HG03108 (cell line): ENCODE results near the gene KRTAP5-4.
"Not testable (repeated sequence)": the region's sequence is repeated elsewhere in the genome, so short reads cannot be mapped to it uniquely, and the experiment has no call there.

ENCODE experiments used
- ATAC-seq: cut with Tn5 transposase; IDR thresholded peaks from one replicate; pipeline ENCODE4 v1.9.1; 2021; ENCODE audit warnings: moderate library complexity; ENCODE audit not compliant: unreplicated experiment

The KRTAP5-4 gene, protein sequence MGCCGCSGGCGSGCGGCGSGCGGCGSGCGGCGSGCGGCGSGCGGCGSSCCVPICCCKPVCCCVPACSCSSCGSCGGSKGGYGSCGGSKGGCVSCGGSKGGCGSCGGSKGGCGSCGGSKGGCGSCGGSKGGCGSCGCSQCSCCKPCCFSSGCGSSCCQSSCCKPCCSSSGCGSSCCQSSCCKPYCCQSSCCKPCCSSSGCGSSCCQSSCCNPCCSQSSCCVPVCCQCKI

DNA sequence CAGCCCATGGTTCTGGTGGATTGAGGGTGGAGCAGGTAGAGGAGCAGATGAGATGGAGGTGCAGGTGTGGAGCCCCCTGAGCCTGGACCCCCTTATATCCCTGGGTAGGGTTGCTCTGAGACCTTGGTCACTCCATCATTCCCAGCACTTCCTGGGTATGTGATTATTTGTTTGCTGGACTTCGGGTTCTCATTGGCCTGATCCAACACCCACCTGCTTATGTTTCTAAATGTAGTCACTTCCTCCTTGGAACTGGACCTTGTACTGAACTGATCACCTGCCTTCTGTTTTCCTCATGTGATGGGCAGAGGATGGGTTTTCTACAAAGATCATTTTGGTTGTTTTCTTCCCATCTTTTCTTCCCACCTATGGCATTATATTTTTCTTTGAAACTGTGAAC, at the start of gene KRTAP5-4:
KRTAP5-4 (minus strand) TSS at position 53 of the 400 bp plus-strand sequence; CDS start at position 8, 45 bp downstream.
- no peak for ATAC-seq

DNA sequence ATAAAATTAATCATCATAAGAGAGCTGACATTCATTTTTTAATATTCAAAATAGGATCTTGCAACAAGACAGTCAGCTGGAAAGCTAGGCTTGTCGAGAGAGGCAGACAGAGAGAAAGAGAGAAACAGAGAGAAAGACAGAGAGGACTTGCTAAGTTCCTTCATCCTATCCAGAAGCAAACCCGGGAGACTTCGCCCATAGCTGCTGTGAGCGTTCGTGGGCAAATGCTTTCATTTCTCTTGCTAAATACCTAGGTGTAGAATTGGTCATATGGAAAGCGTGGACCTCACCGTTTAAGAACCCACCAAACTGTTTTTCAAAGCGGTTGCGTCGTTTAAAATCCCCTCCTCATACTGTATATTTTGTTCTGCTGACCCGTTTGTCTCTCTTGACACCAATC, 49.7 kb upstream of the KRTAP5-4 start:
- no peak for ATAC-seq

DNA sequence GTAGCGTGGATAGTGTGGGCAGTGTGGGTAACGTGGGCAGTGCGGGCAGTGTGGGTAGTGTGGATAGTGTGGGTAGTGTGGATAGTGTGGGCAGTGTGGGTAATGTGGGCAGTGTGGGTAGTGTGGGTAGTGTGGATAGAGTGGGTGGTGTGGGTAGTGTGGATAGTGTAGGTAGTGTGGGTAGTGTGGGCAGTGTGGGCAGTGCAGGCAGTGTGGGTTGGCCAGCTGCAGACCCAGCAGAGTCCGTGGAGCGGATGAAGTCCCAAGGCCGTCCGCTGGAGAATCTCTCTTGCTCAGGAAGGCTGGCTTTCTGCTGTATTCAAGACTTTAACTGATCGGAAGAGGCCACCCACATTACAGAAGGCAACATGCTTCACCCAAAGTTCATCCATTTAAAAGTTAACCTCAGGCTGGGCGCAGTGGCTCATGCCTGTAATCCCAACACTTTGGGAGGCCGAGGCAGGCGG, 49.0 kb upstream of the KRTAP5-4 start:
- no peak for ATAC-seq

DNA sequence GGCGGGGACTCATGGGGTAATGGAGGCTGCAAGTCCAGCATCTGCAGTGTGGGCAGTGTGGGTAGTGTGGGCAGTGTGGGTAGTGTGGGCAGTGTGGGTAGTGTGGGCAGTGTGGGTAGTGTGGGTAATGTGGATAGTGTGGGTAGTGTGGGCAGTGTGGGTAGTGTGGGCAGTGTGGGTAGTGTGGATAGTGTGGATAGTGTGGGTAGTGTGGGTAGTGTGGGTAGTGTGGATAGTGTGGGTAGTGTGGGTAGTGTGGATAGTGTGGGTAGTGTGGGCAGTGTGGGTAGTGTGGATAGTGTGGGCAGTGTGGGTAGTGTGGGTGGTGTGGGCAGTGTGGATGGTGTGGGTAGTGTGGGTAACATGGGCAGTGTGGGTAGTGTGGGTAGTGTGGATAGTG, 48.5 kb upstream of the KRTAP5-4 start:
- ATAC-seq = not testable (repeated sequence)

DNA sequence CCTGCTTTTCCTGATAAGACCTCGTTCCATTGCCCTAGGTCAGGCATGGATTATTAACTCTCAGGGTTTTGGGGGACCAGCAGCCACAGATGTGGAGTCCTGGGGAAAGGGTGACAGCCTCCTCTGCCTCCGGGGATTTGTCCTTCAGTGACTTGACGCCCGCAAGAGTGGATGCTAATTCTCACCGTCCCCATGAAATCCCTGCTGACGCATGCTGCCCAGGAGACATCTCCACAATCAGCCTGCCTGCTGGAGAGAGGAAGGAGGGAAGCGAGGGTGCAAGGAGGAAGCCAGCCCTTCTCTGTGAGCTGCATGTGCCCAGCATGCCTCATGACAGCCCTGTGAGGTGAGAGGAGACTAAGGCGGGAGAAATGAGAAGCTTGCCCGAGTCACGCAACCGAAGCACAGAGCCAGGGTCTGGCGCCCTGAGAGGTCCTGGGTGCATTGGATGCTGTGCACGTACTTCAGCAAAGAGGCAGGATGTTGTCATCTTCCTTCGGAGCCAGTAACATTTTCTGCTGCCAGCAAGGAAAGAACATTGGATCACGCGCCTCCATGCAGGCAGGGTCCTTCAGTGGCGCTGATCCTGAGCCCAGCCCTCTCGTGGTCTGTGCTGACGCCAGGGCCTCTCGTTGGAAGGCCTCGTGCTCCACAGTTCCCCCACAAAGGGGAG, 47.7 kb upstream of the KRTAP5-4 start:
- no peak for ATAC-seq

DNA sequence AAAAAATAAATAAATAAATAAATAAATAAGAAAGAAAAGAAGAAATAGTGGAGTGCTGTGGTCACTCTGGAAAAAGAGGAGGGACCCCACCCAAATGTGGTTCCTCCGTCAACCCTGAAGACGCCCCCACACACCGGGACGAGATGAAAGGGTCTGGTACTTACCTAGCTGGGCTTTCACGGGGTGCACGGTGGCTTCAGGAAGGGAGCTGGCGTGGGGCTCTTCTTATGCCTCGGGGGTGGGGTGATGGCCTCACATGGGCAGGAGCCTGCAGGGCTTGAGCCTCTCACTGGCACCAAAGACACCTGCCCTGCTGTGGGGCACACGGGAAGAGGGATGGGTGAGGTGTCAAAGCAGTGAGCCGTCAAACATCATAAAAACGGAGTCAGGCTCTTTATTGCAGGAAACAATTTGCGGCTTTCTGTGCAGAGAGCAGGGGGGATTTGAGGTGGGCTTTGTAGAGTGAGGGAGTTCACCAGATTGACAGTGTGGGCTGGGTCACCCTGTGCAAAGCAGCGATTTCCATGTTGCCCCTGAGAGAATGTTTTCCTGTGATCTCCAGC, 47.1 kb upstream of the KRTAP5-4 start:
- ATAC-seq = no peak

DNA sequence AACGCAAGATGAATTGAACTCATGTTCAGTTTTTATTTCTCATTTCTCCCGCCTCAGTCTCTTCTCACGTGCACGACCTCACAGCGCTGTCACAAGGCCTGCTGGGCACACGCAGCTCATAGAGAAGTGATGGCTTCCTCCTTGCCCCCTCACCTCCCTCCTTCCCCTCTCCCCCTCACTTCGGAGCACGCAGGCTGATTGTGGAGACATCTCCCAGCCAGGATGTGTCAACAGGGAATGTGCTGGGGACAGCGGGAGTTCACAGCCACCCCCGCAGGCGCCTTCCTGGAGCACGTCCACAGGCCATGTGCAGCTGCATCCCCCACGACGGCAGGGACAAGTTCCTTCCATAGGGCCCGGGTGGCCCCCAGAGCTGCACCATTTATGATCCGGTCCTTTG, 46.0 kb upstream of the KRTAP5-4 start:
- ATAC-seq = no peak

DNA sequence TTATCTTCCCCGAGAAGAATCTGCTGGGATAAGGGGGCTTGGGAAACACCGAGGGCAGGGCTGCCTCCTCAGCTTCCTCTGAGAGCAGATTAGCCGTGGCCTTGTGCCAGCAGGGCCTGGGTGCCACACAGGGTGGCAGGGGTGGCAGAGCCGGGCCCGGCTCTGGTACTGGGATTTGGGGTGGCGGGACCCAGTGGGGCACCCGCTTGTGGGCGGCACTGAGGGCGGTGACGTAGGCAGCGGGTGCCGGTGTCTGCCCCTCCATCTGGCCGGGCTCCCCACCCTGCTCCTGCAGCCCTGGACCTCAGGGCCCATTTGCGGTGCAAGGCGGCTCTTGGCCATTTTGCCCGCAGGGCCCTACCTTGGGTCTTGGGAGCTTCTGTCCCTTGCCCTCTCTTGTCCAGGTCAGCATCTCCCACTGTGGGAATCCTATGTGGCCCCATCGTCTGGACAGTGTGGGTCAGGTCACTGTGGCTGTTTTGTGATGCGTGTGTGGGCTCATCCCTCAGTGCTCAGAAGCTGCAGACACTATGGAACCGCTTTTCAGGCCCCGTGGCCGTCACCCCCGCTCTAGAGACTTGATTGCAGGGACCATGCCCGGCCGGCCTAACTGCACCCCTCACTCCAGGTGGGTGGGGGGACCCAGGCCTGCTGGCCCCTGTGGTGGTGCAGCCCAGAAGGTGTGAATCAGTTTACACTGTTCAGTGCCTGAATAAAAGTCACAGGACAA, 45.3 kb upstream of the KRTAP5-4 start:
- ATAC-seq = no peak

DNA sequence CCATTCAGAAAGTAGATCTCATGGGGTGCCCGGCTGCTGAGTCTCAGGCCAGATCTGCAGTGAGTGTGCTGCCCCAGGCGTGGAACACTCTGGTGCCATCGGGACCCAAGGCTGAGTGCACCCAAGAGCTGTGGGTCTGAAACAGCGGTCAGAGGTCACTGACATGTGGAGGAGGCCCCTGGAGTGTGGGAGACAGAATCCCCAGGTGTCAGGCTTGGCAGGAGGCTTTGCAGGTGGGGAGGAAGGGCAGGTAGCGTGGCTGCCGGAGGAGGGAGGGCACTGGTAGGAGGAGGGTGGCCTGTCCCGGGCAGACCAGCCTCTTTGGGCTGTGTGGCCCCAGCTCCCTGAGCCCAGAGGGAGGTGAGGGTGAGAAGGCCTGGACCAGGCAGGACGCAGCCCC, 43.4 kb upstream of the KRTAP5-4 start:
- ATAC-seq = no peak

DNA sequence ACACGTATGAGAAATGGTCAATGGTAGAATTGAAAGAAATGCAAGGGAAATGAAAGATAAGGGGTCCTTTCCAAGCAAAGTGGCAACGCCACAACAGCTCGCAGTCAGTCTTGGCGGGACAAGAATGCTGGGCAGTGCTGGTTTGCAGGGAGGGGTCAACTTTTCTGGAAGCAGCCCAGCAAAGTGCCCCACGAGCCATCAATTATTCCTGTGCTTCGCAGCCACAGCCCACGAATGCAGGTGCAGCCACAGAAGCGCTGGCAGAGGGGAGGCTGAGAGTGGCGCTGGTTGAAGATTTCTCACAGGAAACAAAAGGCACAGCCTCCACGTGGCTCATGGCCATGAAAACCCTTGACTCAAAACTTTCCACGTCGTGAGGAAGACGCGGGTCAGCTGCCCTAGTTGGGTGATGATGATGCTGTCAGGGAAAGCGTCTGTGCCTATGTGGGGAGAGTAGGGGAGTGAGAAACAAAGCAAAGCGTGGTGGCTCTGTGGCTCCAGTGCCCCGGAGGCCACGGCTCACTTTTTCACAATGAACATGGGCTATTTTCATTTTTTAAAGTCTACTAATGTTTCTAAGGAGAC, 40.9 kb upstream of the KRTAP5-4 start:
- not testable (repeated sequence) for ATAC-seq

DNA sequence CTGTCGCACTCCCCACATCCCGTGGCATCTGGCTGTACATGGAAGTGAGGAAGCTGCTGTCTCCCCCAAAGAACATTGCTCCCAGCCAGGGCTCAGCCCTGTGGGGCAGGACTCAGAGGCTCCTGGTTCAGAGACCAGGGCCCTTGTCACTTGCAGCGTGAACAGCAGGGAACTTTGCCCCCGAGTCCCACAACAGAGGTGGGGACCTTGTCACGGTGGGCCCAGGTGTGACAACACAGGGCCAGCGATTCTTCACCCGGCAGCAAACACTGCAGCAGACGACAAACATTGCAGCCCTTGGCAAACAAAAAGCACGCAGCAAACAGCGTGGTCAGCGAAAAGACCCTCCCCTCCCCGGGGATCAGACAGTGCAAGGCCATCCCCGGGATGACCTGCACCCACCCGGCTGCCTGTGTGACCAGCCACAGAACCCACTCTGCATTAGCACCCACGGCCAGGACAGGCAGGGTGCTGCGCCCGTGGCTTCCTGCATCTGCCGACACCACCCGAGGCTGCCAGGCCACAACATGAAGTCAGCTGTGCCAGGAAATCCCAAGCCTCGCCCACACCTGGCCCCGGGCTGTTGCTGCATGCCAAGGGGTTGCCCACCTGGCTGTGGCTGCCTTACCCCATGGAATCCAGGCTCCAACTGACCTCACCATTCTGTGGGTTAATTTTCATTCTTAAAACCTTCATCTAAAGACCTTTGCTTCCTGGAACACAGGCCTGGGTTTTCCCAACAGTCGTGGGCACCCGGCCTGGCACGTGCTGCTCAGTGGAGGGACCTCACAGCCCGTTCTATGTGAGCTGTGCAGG, 39.7 kb upstream of the KRTAP5-4 start:
- ATAC-seq = not testable (repeated sequence)

DNA sequence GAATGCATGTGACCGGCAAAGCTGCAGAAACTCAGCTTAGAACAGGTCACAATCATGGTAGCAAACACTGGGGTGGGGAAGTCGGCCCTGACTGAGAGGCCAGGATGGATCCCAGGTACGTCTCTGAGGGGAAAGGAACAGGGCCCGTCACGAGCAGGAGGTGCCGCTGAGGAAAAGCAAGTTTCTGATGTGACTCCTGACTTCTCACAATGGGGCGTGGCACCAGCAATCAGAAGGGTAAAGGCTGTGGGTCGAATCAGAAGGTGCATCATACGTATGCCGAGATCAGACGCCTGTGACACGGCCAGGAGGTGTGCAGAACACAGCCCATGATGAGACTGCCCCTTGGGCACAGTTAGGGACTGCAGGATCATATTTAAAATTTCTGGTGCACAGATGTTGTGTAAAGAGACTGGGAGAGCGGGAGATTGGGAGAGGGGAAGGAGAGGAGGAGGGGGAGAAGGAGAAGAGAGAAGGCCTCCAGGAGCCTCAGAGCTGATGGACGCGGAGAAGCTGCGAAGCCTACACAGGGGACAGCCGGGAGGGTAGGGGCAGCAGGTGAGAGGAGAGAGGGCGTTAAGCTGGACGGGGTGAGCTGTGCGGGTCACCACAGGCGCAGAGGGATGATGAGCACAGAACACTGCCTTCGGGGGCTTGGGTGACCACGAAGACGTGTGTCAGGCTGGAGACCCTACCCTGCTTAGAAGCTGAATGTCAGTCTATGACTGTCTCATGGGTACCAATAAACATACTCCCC, 38.4 kb upstream of the KRTAP5-4 start:
- no peak for ATAC-seq

DNA sequence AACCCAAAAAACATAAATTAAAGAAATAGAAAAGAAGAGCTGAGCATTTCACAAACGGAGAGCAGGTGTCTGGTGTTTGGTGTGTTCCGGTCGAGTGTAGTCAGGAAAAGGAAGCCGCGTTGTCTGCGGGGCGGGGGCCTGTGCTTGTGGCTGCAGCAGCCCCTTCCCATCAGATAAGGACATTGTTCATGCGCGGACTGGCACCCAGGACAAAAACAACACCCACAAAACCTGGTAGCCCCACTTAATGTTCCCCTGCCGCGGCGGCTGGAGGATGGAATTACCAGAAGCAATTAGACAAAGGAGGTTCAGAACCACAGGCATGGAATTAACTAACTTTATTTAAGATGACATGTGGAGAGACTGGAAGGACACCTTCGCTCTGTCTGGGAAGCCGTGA, 37.6 kb upstream of the KRTAP5-4 start:
- ATAC-seq = no peak

DNA sequence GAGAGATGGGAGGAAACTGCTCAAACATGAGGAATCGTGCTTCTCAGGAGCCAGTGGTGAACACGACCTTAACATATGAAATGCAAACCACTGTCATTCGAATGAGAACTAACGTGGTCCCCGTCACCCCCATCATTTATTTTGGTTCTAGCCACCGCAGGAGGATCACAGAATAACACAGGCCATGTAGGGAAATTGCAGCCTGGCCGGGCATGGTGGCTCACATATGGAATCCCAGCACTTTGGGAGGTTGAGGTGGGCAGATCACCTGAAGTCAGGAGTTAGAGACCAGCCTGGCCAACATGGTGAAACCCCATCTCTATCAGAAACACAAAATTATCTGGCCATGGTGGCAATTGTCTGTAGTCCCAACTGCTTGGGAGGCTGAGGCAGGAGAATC, 34.7 kb upstream of the KRTAP5-4 start:
- ATAC-seq = no peak

DNA sequence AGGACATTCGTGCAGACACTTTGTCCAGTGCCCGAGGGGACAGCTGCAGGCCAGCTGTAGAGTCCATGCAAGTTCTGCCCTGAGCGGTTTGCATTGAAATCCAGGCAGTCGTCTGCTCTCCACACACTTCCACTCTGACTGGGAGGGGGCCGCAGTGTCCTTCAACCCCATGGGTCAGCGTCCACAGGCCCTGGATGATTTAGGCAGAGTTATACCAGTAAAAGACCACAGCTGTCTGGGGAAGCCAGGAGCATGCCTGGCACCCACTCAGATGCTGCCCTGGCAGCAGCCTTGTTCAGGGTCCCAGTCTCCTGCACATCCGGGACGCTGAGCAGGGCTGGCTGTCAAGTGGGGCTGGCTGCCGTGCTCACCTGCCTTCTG, 34.1 kb upstream of the KRTAP5-4 start:
- no peak for ATAC-seq

DNA sequence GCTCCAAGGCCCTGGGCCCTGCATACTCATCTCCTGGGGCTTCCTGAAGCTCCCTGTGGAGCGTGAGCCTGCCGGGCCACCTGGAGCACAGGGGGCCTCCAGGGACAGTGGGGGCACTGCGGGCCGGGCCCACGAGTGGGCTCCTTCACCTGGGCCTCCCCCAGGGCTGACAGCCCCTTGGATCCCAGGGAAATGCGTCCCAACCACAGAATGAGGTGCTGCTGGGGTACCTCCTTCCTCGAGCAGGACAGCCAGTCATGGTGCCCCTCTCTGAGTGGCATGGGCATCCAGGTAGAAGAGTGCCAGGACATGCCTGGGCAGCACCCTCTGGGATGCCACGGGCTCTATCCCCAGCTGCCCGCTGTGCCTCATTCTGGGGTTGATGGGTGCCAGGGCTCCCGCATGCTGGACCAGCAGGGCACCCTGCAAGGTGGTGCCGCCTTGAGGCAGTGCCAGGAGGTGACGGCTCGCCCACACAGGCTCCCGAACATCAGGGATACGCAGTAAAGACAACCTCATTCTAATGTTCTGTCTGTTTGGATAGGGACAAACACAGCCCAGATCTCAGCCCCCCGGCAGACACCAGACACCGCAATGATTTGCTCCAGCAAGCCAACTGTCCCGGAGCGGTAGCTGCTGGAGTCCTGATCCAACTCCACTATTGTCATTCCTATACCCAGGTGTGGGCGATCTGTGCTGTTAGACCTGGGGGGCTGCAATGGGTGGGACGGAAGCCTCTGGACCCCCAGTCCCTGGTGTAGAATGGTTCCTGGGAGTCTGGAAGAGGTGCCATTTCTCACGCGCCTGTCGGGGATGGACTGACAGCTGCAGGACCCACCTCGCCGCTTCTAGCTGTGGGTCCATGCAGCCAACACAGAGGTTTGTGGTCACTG, 33.5 kb upstream of the KRTAP5-4 start:
- ATAC-seq = no peak

DNA sequence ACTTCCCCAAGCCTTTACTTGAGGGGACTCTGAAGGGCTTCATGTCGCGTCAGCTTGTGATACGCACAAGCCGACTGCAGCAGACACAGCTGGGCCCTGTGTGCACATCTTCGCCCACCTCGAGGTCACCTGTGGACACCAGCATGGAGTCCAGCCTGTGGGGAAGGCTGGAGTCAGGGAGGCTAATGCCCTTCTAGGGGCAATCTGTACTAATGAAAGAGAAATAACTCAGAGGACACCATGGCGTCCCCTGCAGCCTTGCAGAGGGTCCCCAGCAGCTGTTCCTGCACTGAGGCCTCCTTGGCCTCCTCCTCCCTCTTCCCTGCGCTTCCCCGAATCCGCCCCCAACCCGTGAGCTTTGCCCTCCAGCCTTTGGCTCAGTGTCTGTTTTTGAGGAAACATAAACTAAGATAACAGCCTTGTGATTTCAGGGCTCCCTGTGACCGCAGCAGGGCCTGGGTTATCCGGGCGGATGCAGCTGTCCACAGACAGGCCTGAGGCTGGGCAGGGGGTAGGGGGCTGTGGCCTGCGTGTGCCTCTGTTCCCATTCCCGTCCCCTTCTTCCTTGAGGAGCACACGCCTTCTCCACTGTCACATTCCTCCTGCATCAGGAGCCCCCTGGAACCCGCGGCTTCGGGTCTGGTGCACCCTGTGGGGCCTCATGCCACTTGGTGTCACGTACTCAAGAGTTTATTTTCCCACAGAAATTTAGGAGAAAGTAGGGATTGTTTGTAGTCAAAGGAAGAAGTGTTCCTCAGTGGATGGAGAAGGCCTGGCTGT, 32.6 kb upstream of the KRTAP5-4 start:
- no peak for ATAC-seq
